AG10803 (cell line): ENCODE measurements around the gene PCDH9.

Source experiments
- DNase-seq: peaks from one replicate; pipeline ENCODE4 v3.0.0; 2010; ENCODE audit warnings: low read depth
- H3K4me3 ChIP-seq: 2 replicates; pipeline ENCODE4 v1.5.1; 2011; ENCODE audit warnings: mild to moderate bottlenecking, low read length, control low read depth
- TF ChIP-seq, protein P1 (sequence below): conservative IDR thresholded peaks from 2 replicates; pipeline ENCODE4 v1.5.1; 2011; ENCODE audit warnings: mild to moderate bottlenecking, low read length, control low read depth, inconsistent platforms

Gene PCDH9

DNA sequence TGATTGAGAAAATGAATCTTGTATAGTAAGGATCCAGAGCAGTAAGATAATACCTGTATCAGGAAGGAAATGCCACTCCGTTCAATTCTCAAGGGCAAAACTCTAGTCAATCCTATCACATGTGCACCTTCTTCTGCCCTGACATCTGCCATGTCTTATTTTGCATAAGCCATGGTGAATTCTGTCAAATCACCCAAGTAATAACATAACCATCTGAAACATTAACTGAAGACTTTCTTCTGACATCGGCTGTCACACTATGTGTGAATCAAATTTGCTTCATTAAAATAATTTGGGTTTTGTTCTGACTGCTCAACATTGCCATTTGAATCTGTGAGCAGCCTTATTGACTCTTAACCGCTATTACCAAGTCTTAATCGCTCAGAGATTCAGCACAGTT lies 91.2 kb downstream of the PCDH9 start:
- DNase-seq: no peak
- TF ChIP-seq, protein P1, sequence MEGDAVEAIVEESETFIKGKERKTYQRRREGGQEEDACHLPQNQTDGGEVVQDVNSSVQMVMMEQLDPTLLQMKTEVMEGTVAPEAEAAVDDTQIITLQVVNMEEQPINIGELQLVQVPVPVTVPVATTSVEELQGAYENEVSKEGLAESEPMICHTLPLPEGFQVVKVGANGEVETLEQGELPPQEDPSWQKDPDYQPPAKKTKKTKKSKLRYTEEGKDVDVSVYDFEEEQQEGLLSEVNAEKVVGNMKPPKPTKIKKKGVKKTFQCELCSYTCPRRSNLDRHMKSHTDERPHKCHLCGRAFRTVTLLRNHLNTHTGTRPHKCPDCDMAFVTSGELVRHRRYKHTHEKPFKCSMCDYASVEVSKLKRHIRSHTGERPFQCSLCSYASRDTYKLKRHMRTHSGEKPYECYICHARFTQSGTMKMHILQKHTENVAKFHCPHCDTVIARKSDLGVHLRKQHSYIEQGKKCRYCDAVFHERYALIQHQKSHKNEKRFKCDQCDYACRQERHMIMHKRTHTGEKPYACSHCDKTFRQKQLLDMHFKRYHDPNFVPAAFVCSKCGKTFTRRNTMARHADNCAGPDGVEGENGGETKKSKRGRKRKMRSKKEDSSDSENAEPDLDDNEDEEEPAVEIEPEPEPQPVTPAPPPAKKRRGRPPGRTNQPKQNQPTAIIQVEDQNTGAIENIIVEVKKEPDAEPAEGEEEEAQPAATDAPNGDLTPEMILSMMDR: no peak
- H3K4me3 ChIP-seq: no peak overlapping the region

- TF ChIP-seq, protein P1: no peak
These were observed 92.9 kb downstream of the PCDH9 start for GRCh38 chr13:67137044-67137735.

GRCh38 chr13:67136157-67136556 lies 94.0 kb downstream of the PCDH9 start:
- no peak for DNase-seq
- TF ChIP-seq, protein P1: no peak
- H3K4me3 ChIP-seq: no peak overlapping the region

More at GRCh38 chr13:67137044-67137735, 92.9 kb downstream of the PCDH9 start:
- no peak overlapping the region for H3K4me3 ChIP-seq
- DNase-seq: no peak

DNA sequence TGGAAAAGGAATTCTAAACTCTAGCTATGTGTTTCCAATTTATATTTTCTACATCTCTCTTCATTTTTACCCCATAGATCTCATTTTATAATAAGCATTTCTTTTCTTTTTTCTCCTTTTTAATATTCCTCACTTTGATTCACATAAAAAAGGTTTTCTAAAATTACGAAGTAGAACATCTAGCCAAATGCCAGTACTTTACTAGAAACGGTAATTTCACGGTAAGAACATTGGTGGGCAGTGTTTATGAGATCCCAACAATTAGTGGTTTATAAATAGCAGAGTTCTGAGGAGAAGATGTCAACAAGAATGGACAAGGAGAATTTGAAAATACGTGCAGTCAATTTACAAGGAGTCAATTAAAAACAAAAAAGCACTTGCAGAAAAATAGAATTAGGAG lies 94.8 kb downstream of the PCDH9 start:
- DNase-seq: no peak
- TF ChIP-seq, protein P1: no peak
- H3K4me3 ChIP-seq: no peak overlapping the region

GRCh38 chr13:67134417-67135129 lies 95.6 kb downstream of the PCDH9 start:
- DNase-seq: no peak
- H3K4me3 ChIP-seq: peak overlapping the region; percentile 36
- TF ChIP-seq, protein P1: no peak

GRCh38 chr13:67133476-67133875 lies 96.7 kb downstream of the PCDH9 start:
- TF ChIP-seq, protein P1: no peak
- no peak overlapping the region for H3K4me3 ChIP-seq
- DNase-seq: no peak

- TF ChIP-seq, protein P1: no peak
- no peak overlapping the region for H3K4me3 ChIP-seq
- no peak for DNase-seq
These were observed 98.7 kb downstream of the PCDH9 start for GRCh38 chr13:67131393-67131792.
